Uterus (tissue), 2 donors: ENCODE data around the gene PCDH9.

Experiments used
- POLR2A ChIP-seq, 2 donors: fragments of 450-650 bp; IDR thresholded peaks; one replicate each; pipeline ENCODE4 v1.6.1; 2016; ENCODE audit warnings: antibody characterized with exemption in 2 of 2, mild to moderate bottlenecking in 1 of 2, moderate library complexity in 1 of 2
- TF ChIP-seq, protein P1 (sequence below), 4 experiments: fragments of 200-600 bp in 2 of 4; fragments of 450-650 bp in 2 of 4; sonication (generic) in 2 of 4; IDR thresholded peaks; one replicate each; pipeline ENCODE4 v1.5.1; 2016 to 2019; ENCODE audit warnings: antibody characterized with exemption in 4 of 4, mild to moderate bottlenecking in 2 of 4, moderate library complexity in 1 of 4

DNA sequence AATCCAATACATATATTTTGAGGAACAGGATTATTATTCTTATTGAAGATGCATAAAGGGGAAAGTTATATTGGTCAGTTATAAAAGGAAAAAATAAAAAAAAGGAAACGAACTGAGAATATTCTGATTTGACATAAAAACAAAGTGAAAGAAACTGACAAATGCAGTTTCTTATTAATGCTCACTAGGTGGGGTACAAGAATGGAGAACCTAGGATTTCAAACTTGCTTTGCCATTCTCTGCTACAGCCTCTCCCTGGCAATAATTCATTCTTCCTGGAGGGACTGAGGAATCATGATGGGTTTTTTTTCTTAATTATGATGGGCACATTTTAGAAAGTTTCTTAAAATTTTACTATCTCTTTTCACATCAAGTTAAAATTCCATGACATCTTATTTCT lies 154.9 kb downstream of the PCDH9 start:
- TF ChIP-seq, protein P1, sequence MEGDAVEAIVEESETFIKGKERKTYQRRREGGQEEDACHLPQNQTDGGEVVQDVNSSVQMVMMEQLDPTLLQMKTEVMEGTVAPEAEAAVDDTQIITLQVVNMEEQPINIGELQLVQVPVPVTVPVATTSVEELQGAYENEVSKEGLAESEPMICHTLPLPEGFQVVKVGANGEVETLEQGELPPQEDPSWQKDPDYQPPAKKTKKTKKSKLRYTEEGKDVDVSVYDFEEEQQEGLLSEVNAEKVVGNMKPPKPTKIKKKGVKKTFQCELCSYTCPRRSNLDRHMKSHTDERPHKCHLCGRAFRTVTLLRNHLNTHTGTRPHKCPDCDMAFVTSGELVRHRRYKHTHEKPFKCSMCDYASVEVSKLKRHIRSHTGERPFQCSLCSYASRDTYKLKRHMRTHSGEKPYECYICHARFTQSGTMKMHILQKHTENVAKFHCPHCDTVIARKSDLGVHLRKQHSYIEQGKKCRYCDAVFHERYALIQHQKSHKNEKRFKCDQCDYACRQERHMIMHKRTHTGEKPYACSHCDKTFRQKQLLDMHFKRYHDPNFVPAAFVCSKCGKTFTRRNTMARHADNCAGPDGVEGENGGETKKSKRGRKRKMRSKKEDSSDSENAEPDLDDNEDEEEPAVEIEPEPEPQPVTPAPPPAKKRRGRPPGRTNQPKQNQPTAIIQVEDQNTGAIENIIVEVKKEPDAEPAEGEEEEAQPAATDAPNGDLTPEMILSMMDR (IDR thresholded peaks at IDR 0.05) = no peak
- no peak for TF ChIP-seq POLR2A (IDR thresholded peaks at IDR 0.05)
